ENCODE data around the gene AIFM3.

DNA sequence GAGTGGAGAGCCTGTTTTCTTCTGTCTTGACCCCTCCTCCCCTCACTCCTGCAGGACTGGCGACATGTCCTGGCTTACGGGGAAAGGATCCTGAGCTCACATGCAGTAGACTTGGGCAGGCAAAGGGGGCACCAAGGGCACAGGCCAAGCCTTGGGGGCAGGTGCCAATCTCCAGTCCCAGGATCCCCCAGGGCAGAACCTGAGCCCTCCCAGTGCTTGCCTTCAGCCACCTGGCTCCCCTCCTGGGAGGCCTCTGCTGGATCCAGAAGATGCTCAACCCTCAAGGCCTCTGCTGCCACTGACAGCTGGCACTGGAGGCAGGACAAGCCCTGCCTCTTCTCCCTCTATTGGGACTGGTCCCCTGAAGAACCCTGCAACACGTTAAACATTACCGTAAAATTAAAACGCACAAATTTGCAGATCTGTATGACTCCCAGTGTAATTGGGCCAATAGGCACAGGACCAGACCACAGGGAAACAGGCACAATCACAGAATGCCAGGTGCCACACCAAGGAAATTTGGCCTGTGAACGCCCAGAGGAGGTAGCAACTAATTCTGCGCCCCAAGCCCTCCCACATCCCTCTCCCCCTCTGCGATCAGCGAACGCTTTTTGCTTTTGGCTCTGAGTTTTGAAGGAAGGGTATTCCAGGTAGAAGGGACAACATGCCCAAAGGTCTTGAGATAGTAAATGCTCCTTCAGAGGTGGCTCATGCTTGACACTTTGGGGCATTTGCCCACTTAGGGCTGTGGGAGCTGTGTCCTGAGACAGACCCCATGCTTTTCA, 14.1 kb downstream of the AIFM3 start:
- no peak for TF ChIP-seq POLR2A (IDR thresholded peaks at IDR 0.05)
- TF ChIP-seq, protein P1, sequence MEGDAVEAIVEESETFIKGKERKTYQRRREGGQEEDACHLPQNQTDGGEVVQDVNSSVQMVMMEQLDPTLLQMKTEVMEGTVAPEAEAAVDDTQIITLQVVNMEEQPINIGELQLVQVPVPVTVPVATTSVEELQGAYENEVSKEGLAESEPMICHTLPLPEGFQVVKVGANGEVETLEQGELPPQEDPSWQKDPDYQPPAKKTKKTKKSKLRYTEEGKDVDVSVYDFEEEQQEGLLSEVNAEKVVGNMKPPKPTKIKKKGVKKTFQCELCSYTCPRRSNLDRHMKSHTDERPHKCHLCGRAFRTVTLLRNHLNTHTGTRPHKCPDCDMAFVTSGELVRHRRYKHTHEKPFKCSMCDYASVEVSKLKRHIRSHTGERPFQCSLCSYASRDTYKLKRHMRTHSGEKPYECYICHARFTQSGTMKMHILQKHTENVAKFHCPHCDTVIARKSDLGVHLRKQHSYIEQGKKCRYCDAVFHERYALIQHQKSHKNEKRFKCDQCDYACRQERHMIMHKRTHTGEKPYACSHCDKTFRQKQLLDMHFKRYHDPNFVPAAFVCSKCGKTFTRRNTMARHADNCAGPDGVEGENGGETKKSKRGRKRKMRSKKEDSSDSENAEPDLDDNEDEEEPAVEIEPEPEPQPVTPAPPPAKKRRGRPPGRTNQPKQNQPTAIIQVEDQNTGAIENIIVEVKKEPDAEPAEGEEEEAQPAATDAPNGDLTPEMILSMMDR (IDR thresholded peaks at IDR 0.05) = no peak
- no peak for TF ChIP-seq POLR2AphosphoS5 (IDR thresholded peaks at IDR 0.05)
